Rectal smooth muscle tissue (tissue), 1 donor: ENCODE data around the gene EPB41L2.

Experiments
- H3K27ac ChIP-seq: one replicate; pipeline ENCODE4 v1.7.0; 2013; ENCODE audit warnings: low read depth, low read length, inconsistent platforms
- H3K27me3 ChIP-seq: one replicate; pipeline ENCODE4 v1.7.0; 2013; ENCODE audit warnings: low read length; ENCODE audit not compliant: control insufficient read depth, insufficient read depth
- H3K36me3 ChIP-seq: one replicate; pipeline ENCODE4 v1.7.0; 2013; ENCODE audit warnings: low read length; ENCODE audit not compliant: control insufficient read depth, insufficient read depth
- H3K4me1 ChIP-seq: one replicate; pipeline ENCODE4 v1.7.0; 2013; ENCODE audit warnings: low read length; ENCODE audit not compliant: control insufficient read depth, insufficient read depth
- H3K4me3 ChIP-seq: one replicate; pipeline ENCODE4 v1.7.0; 2013; ENCODE audit warnings: low read length
- H3K9ac ChIP-seq: one replicate; pipeline ENCODE4 v1.7.0; 2013; ENCODE audit warnings: low read length

Gene EPB41L2

GRCh38 chr6:130895516-130895915, 167.5 kb downstream of the EPB41L2 start:
- H3K36me3 ChIP-seq, result peaks cover 6% of the 10 kb centered on the region
- H3K4me3 ChIP-seq, result no peak overlapping the region
- H3K27me3 ChIP-seq, result no peaks in the 10 kb centered on the region
- no peak overlapping the region for H3K27ac ChIP-seq
- H3K4me1 ChIP-seq, result peaks cover 3% of the 10 kb centered on the region
- H3K9ac ChIP-seq, result no peak overlapping the region

- Histone ChIP-seq H3K27ac (no peak overlapping the region), H3K36me3 (peaks cover 5% of the 10 kb centered on the region), H3K4me1 (peaks cover 3% of the 10 kb centered on the region), H3K9ac (no peak overlapping the region), H3K4me3 (no peak overlapping the region), H3K27me3 (no peaks in the 10 kb centered on the region)
These were observed 169.3 kb downstream of the EPB41L2 start for GRCh38 chr6:130893766-130894165.

- Histone ChIP-seq H3K9ac (no peak overlapping the region), H3K4me1 (peaks cover 3% of the 10 kb centered on the region), H3K27ac (no peak overlapping the region), H3K36me3 (peaks cover 5% of the 10 kb centered on the region), H3K27me3 (no peaks in the 10 kb centered on the region), H3K4me3 (no peak overlapping the region)
These were observed 169.8 kb downstream of the EPB41L2 start for GRCh38 chr6:130893277-130893676.

- peaks cover 3% of the 10 kb centered on the region for H3K4me1 ChIP-seq
- no peak overlapping the region for H3K27ac ChIP-seq
- no peaks in the 10 kb centered on the region for H3K36me3 ChIP-seq
- no peak overlapping the region for H3K4me3 ChIP-seq
- no peak overlapping the region for H3K9ac ChIP-seq
- H3K27me3 ChIP-seq, result no peaks in the 10 kb centered on the region
These were observed 172.5 kb downstream of the EPB41L2 start for GRCh38 chr6:130890521-130890971.

- Histone ChIP-seq H3K36me3 (no peaks in the 10 kb centered on the region), H3K27ac (no peak overlapping the region), H3K4me1 (peaks cover 3% of the 10 kb centered on the region), H3K9ac (no peak overlapping the region), H3K4me3 (no peak overlapping the region), H3K27me3 (no peaks in the 10 kb centered on the region)
These were observed 173.6 kb downstream of the EPB41L2 start for GRCh38 chr6:130889423-130889822.

- no peak overlapping the region for H3K9ac ChIP-seq
These were observed 174.8 kb downstream of the EPB41L2 start for GRCh38 chr6:130888246-130888645.

GRCh38 chr6:130886966-130887365, 176.1 kb downstream of the EPB41L2 start:
- Histone ChIP-seq H3K9ac (no peak overlapping the region), H3K27me3 (no peaks in the 10 kb centered on the region), H3K4me1 (peaks cover 3% of the 10 kb centered on the region), H3K4me3 (no peak overlapping the region), H3K27ac (no peak overlapping the region), H3K36me3 (no peaks in the 10 kb centered on the region)

More at GRCh38 chr6:130888246-130888645, 174.8 kb downstream of the EPB41L2 start:
- Histone ChIP-seq H3K36me3 (no peaks in the 10 kb centered on the region), H3K27ac (no peak overlapping the region), H3K4me1 (peaks cover 3% of the 10 kb centered on the region), H3K4me3 (no peak overlapping the region), H3K27me3 (no peaks in the 10 kb centered on the region)

GRCh38 chr6:130885392-130886192, 177.5 kb downstream of the EPB41L2 start:
- no peak overlapping the region for H3K9ac ChIP-seq
- H3K36me3 ChIP-seq, result no peaks in the 10 kb centered on the region
- H3K27ac ChIP-seq, result no peak overlapping the region
- H3K27me3 ChIP-seq, result no peaks in the 10 kb centered on the region
- no peak overlapping the region for H3K4me3 ChIP-seq
- H3K4me1 ChIP-seq, result no peaks in the 10 kb centered on the region

- H3K4me3 ChIP-seq, result no peak overlapping the region
- no peak overlapping the region for H3K9ac ChIP-seq
- no peak overlapping the region for H3K27ac ChIP-seq
- H3K36me3 ChIP-seq, result no peaks in the 10 kb centered on the region
- no peaks in the 10 kb centered on the region for H3K27me3 ChIP-seq
- H3K4me1 ChIP-seq, result no peaks in the 10 kb centered on the region
These were observed 180.7 kb downstream of the EPB41L2 start for GRCh38 chr6:130882370-130882769.

- Histone ChIP-seq H3K4me3 (no peak overlapping the region), H3K27ac (no peak overlapping the region), H3K27me3 (no peaks in the 10 kb centered on the region), H3K9ac (no peak overlapping the region), H3K4me1 (no peaks in the 10 kb centered on the region), H3K36me3 (peaks cover 3% of the 10 kb centered on the region)
These were observed 183.2 kb downstream of the EPB41L2 start for GRCh38 chr6:130879826-130880225.

GRCh38 chr6:130873746-130874145, 189.3 kb downstream of the EPB41L2 start:
- Histone ChIP-seq H3K27me3 (no peaks in the 10 kb centered on the region), H3K9ac (no peak overlapping the region), H3K36me3 (peaks cover 3% of the 10 kb centered on the region), H3K4me3 (no peak overlapping the region), H3K27ac (no peak overlapping the region), H3K4me1 (no peaks in the 10 kb centered on the region)

- Histone ChIP-seq H3K27ac (no peak overlapping the region), H3K4me3 (no peak overlapping the region), H3K27me3 (no peaks in the 10 kb centered on the region), H3K36me3 (peaks cover 3% of the 10 kb centered on the region), H3K9ac (no peak overlapping the region), H3K4me1 (no peaks in the 10 kb centered on the region)
These were observed 190.6 kb downstream of the EPB41L2 start for GRCh38 chr6:130872250-130873095.
